ENCODE results near the gene RGCC.

Gene RGCC

GRCh38 chr13:41454170-41454569 is 3.2 kb upstream of the RGCC start:
- DNase-seq: no peak

GRCh38 chr13:41455725-41456419 is 1.5 kb upstream of the RGCC start:
- DNase-seq: peak in 1 of 6 experiments; percentile 21

GRCh38 chr13:41457589-41458186 is 338 bp downstream of the RGCC start:
- DNase-seq: peak; percentile 46 to 81 (median 58)

GRCh38 chr13:41458187-41458760 is 924 bp downstream of the RGCC start:
- peak; percentile 39 to 81 (median 52) for DNase-seq

- DNase-seq: peak; percentile 37 to 82 (median 66)
Observed at GRCh38 chr13:41458761-41459431, 1.5 kb downstream of the RGCC start.

- DNase-seq: peak in 1 of 6 experiments; percentile 40
Observed at GRCh38 chr13:41459432-41460073, 2.2 kb downstream of the RGCC start.

GRCh38 chr13:41460074-41460465 is 2.7 kb downstream of the RGCC start:
- DNase-seq: no peak

GRCh38 chr13:41460930-41461329 is 3.6 kb downstream of the RGCC start:
- peak in 2 of 6 experiments; percentile 27 to 55 for DNase-seq

- DNase-seq: no peak
Observed at GRCh38 chr13:41461527-41462139, 4.3 kb downstream of the RGCC start.

- DNase-seq: no peak
Observed at GRCh38 chr13:41462427-41462826, 5.1 kb downstream of the RGCC start.

GRCh38 chr13:41463838-41464602 is 6.7 kb downstream of the RGCC start:
- DNase-seq: peak; percentile 24 to 68 (median 44)

GRCh38 chr13:41465241-41465847 is 8.0 kb downstream of the RGCC start:
- DNase-seq: peak; percentile 76 to 88 (median 82)

- DNase-seq: no peak
Observed at GRCh38 chr13:41465898-41466320, 8.6 kb downstream of the RGCC start.

GRCh38 chr13:41467425-41467945 is 10.1 kb downstream of the RGCC start:
- no peak for DNase-seq

GRCh38 chr13:41468631-41469030 is 11.3 kb downstream of the RGCC start:
- DNase-seq: no peak

GRCh38 chr13:41470196-41470595 is 12.8 kb downstream of the RGCC start:
- DNase-seq: peak in 2 of 6 experiments; percentile 25 to 41

- DNase-seq: no peak
Observed at GRCh38 chr13:41471785-41472184, 14.4 kb downstream of the RGCC start.

- DNase-seq: no peak
Observed at GRCh38 chr13:41487222-41487621, 29.9 kb downstream of the RGCC start.

- DNase-seq: peak in 3 of 6 experiments; percentile 21 to 63 (median 43)
Observed at GRCh38 chr13:41488124-41488523, 30.8 kb downstream of the RGCC start.

- no peak for DNase-seq
Observed at GRCh38 chr13:41490371-41491015, 33.1 kb downstream of the RGCC start.

- no peak for DNase-seq
Observed at GRCh38 chr13:41491436-41491835, 34.1 kb downstream of the RGCC start.
